PC-9 (cell line): ENCODE results near the gene ABCA2.

Experiments
- CTCF ChIP-seq: fragments of 200-600 bp; sonication (generic); conservative IDR thresholded peaks from 2 replicates; pipeline ENCODE4 v1.6.1; 2017; ENCODE audit warnings: mixed run types, antibody characterized with exemption, mild to moderate bottlenecking, moderate library complexity
- EZH2 ChIP-seq: fragments of 200-600 bp; sonication (generic); IDR thresholded peaks from 2 replicates; pipeline ENCODE4 v1.8.0; 2017; ENCODE audit warnings: antibody characterized with exemption, low read depth

- TF ChIP-seq CTCF (no peak), EZH2 (no peak)
These were observed 63.1 kb downstream of the ABCA2 start for GRCh38 chr9:136964833-136965422.
